Measurements from ENCODE around the gene MVK.

- TF ChIP-seq CTCF (IDR thresholded peaks at IDR 0.05): no peak
- TF ChIP-seq POLR2A (IDR thresholded peaks at IDR 0.05): no peak
Measured at GRCh38 chr12:109626378-109627115, 53.0 kb downstream of the MVK start.

All from breast epithelium (tissue), 3 donors.